ENCODE measurements around the gene KCNJ16.
A peak's percentile ranks its signal among the peaks of the same experiment; 100 is the strongest.

The KCNJ16 gene

GRCh38 chr17:70073310-70073709, 1.7 kb upstream of the KCNJ16 start:
- no peak overlapping the region for H3K4me3 ChIP-seq (ENCODE audit: low read depth, low read length)
- no peak for TF ChIP-seq CTCF (IDR thresholded peaks at IDR 0.05; ENCODE audit: low read depth, low read length)
- DNase-seq (ENCODE audit: low read depth, low spot score), result no peak
- in situ Hi-C loops (cut with HindIII; ENCODE audit: low sequenced_read_pairs), result no loop called here

GRCh38 chr17:70073799-70074198, 1.2 kb upstream of the KCNJ16 start:
- no peak for TF ChIP-seq CTCF (IDR thresholded peaks at IDR 0.05; ENCODE audit: low read depth, low read length)
- DNase-seq (ENCODE audit: low read depth, low spot score), result no peak
- in situ Hi-C loops (cut with HindIII; ENCODE audit: low sequenced_read_pairs), result no loop called here
- H3K4me3 ChIP-seq (ENCODE audit: low read depth, low read length), result no peak overlapping the region

DNA sequence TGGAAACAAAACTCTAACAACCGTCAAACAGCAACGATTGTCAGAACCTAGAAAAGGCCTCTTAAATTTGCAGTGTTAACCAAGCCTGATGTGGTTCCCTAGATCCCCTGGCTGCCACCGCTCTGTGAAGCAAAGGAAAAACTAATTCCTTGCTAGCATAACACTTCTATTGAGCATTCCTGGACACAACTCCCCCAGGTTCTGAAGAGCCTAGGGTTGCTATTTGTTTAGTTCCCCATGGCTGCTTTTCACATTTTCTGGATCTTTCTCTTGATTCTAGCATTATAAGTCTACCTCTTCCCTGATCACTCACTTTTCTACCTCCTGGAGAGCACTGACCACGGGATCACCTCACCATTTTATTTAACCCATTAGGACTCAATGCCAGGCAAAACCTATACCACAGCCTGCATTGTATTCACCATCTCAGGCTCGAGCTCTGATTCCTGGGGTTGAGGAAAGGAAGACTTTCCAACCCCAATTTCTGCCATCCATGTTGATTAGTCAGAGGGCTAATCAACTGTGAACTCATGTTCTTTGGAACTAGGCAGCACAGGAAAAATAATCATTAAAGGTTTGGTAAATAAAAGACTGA, 692 bp upstream of the KCNJ16 start:
- no peak for TF ChIP-seq CTCF (IDR thresholded peaks at IDR 0.05; ENCODE audit: low read depth, low read length)
- no peak overlapping the region for H3K4me3 ChIP-seq (ENCODE audit: low read depth, low read length)
- in situ Hi-C loops (cut with HindIII; ENCODE audit: low sequenced_read_pairs), result no loop called here
- no peak for DNase-seq (ENCODE audit: low read depth, low spot score)

DNA sequence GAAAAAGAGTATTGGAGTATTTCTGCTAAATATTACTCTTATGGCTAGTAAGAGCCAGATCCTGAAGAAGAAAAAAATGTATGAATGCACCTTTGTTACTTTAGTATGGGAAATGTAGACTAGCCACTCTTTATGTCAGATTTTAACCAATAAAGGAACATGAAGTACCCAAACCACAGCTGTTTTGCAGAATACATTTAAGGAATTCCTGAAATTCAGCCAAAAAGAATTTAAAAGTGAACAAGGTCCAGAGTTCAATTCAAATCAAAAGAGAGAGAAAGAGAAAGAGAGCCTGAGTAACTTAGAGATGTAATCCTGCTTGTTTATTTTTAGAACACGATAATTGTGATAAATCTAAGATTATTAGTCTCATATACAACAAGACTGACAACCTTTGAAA, 1.2 kb downstream of the KCNJ16 start:
- H3K4me3 ChIP-seq (ENCODE audit: low read depth, low read length), result no peak overlapping the region
- in situ Hi-C loops (cut with HindIII; ENCODE audit: low sequenced_read_pairs), result no loop called here
- DNase-seq (ENCODE audit: low read depth, low spot score), result peak; percentile 68
- TF ChIP-seq CTCF (IDR thresholded peaks at IDR 0.05; ENCODE audit: low read depth, low read length), result no peak

GRCh38 chr17:70076831-70077230, 1.8 kb downstream of the KCNJ16 start:
- no peak overlapping the region for H3K4me3 ChIP-seq (ENCODE audit: low read depth, low read length)
- DNase-seq (ENCODE audit: low read depth, low spot score), result no peak
- no peak for TF ChIP-seq CTCF (IDR thresholded peaks at IDR 0.05; ENCODE audit: low read depth, low read length)
- in situ Hi-C loops (cut with HindIII; ENCODE audit: low sequenced_read_pairs), result no loop called here

DNA sequence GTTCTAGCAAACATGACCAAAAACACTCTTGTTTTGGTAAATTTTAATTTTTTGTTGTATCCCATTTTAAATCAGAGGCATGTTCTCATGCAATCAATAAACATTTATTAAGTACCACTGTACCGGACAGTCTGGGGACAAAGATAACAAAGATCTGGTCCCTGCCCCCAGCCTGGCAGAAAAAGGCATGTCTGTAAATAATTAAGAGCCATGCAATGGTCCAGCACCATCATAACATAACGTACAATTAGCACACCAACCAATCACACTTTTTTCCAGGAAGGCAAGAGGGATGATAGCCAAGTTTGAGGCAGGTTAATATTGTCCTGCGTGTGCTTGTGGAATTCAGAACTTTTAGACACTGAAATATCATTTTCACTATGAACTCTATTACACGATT, 3.5 kb downstream of the KCNJ16 start:
- no peak for TF ChIP-seq CTCF (IDR thresholded peaks at IDR 0.05; ENCODE audit: low read depth, low read length)
- DNase-seq (ENCODE audit: low read depth, low spot score), result no peak
- in situ Hi-C loops (cut with HindIII; ENCODE audit: low sequenced_read_pairs), result no loop called here
- H3K4me3 ChIP-seq (ENCODE audit: low read depth, low read length), result no peak overlapping the region

Measured in astrocyte of the spinal cord (primary cell).